K562 (cell line): Measurements from ENCODE around the gene AMFR. TPM values are rescaled to one million over a fixed set of nuclear protein-coding genes. Genes with fewer than 3 reads are reported as not detected.

Experiments
- E2F8 ChIP-seq: fragments of 450-650 bp; IDR thresholded peaks from 2 replicates; pipeline ENCODE4 v1.7.1; 2018; ENCODE audit warnings: mild to moderate bottlenecking, low read depth; ENCODE audit not compliant: partially characterized antibody
- ELF2 ChIP-seq: fragments of 250-450 bp; sonication (Bioruptor Pico); IDR thresholded peaks from 2 replicates; pipeline ENCODE4 v1.5.0; 2021; ENCODE audit warnings: mild to moderate bottlenecking
- FOS ChIP-seq: IDR thresholded peaks from 3 replicates; pipeline ENCODE4 v1.6.1; 2011; ENCODE audit not compliant: insufficient read length; ENCODE audit errors: extremely low read depth
- HMG20A ChIP-seq: fragments of 450-650 bp; formaldehyde crosslinking; conservative IDR thresholded peaks from 2 replicates; pipeline ENCODE4 v1.4.0; 2020; ENCODE audit warnings: mild to moderate bottlenecking, mixed read lengths
- MCM2 ChIP-seq: fragments of 450-650 bp; IDR thresholded peaks from 2 replicates; pipeline ENCODE4 v1.6.1; 2017; ENCODE audit warnings: low read depth, mild to moderate bottlenecking
- NFE2 ChIP-seq: IDR thresholded peaks from 2 replicates; pipeline ENCODE4 v1.6.1; 2014; ENCODE audit warnings: antibody characterized with exemption, low read depth
- NFRKB ChIP-seq: fragments of 450-650 bp; IDR thresholded peaks from 2 replicates; pipeline ENCODE4 v1.6.1; 2016; ENCODE audit warnings: low read depth
- PREB ChIP-seq: sonication (generic); formaldehyde crosslinking; IDR thresholded peaks from 2 replicates; pipeline ENCODE4 v1.8.1; 2023; ENCODE audit warnings: mild to moderate bottlenecking, missing genetic modification reagents
- RBM17 ChIP-seq: fragments of 200-400 bp; formaldehyde crosslinking; IDR thresholded peaks from 2 replicates; pipeline ENCODE4 v1.6.1; 2017; ENCODE audit warnings: low read depth, mild to moderate bottlenecking, low read length, borderline replicate concordance
- SMAD1 ChIP-seq: fragments of 150-350 bp; IDR thresholded peaks from 2 replicates; pipeline ENCODE4 v1.6.1; 2014; ENCODE audit warnings: low read length, low read depth; ENCODE audit not compliant: partially characterized antibody
- STAT5B ChIP-seq: fragments of 250-450 bp; sonication (Bioruptor Pico); IDR thresholded peaks from 2 replicates; pipeline ENCODE4 v1.8.0; 2021; ENCODE audit warnings: mild to moderate bottlenecking, inconsistent platforms
- TCF7 ChIP-seq: sonication (generic); IDR thresholded peaks from 2 replicates; pipeline ENCODE4 v1.6.1; 2016; ENCODE audit warnings: antibody characterized with exemption, borderline replicate concordance
- TGIF2 ChIP-seq: sonication (generic); formaldehyde crosslinking; IDR thresholded peaks from 2 replicates; pipeline ENCODE4 v1.8.1; 2022; ENCODE audit warnings: mild to moderate bottlenecking, missing genetic modification reagents, moderate library complexity
- XRCC3 ChIP-seq: fragments of 450-650 bp; IDR thresholded peaks from 2 replicates; pipeline ENCODE4 v1.6.1; 2017; ENCODE audit warnings: mild to moderate bottlenecking, moderate library complexity
- ZBED1 ChIP-seq: IDR thresholded peaks from 2 replicates; pipeline ENCODE4 v1.6.1; 2014
- ZBTB11 ChIP-seq, 3 experiments: fragments of 200-800 bp in 1 of 3; fragments of 250-450 bp in 1 of 3; fragments of 450-650 bp in 1 of 3; sonication (Bioruptor Pico) in 1 of 3; sonication (Bioruptor generic) in 1 of 3; formaldehyde crosslinking in 1 of 3; IDR thresholded peaks; 2 replicates each; pipeline versions ENCODE4 v1.6.1 to v1.8.0; 2016 to 2022; ENCODE audit warnings: mild to moderate bottlenecking in 2 of 3, missing genetic modification characterization in 2 of 3, missing compliant biosample characterization in 1 of 3, moderate library complexity in 1 of 3
- ZFPM2 ChIP-seq: fragments of 250-450 bp; sonication (Bioruptor Pico); IDR thresholded peaks from 2 replicates; pipeline ENCODE4 v1.5.1; 2022; ENCODE audit warnings: mild to moderate bottlenecking
- ZNF24 ChIP-seq: fragments of 450-650 bp; IDR thresholded peaks from 2 replicates; pipeline ENCODE4 v1.6.1; 2016
- ZNF740 ChIP-seq, 3 experiments: fragments of 200-800 bp in 1 of 3; sonication (Bioruptor generic) in 1 of 3; sonication (generic) in 1 of 3; formaldehyde crosslinking in 1 of 3; IDR thresholded peaks; 2 replicates each; pipeline versions ENCODE4 v1.6.1 to v1.8.0; 2016 to 2022; ENCODE audit warnings: mild to moderate bottlenecking in 2 of 3, missing compliant biosample characterization in 2 of 3, missing genetic modification characterization in 2 of 3, missing genetic modification reagents in 1 of 3
- ZNF766 ChIP-seq: fragments of 200-800 bp; sonication (Bioruptor generic); conservative IDR thresholded peaks from 2 replicates; pipeline ENCODE4 v1.6.1; 2016; ENCODE audit warnings: missing genetic modification characterization, missing compliant biosample characterization
- polyA plus RNA-seq, 8 experiments: library from polyadenylated mRNA; depleted of rRNA in 4 of 8; stranded (reverse) in 5 of 8; unstranded in 3 of 8; fragments of >200 nt; fragmentation: Nextera tagmentation in 2 of 8; fragmentation: Illumina TruSeq in 1 of 8; extraction: Ambion mirVana in 2 of 8; extraction: Trizol in 1 of 8; gene quantifications; 2 replicates each; pipeline versions ENCODE4 v1.2.1 to v1.2.3, GENCODE V29; 2011 to 2014; ENCODE audit warnings: inconsistent platforms in 1 of 8, missing spikeins in 1 of 8
- total RNA-seq, 7 experiments: library from RNA; depleted of rRNA in 6 of 7; stranded (reverse); fragments of >200 nt in 6 of 7; fragmentation: Illumina TruSeq in 2 of 7; extraction: Trizol in 2 of 7; gene quantifications; 2 replicates each; pipeline versions ENCODE4 v1.2.1 to v1.2.3, GENCODE V29; 2011 to 2021; ENCODE audit warnings: low replicate concordance in 1 of 7

AMFR gene
- total and polyA plus RNA-seq, 9 of the 15 experiments (the other 6 are each of a cell fraction or from before 2014, with no cell fraction given), result 15.6 to 113 (median 58.4) TPM

- TF ChIP-seq ELF2 (CRISPR knock-in tag) (no peak), ZFPM2 (CRISPR knock-in tag) (no peak), XRCC3 (no peak), ZBED1 (no peak), SMAD1 (no peak), NFE2 (no peak), HMG20A (no peak), STAT5B (CRISPR knock-in tag) (no peak), ZNF24 (no peak), ZBTB11 (CRISPR knock-in tag; IDR thresholded peaks at IDR 0.05) (no peak), TGIF2 (CRISPR knock-in tag) (no peak), NFRKB (no peak), RBM17 (no peak), E2F8 (peak; percentile 71), TCF7 (no peak), ZNF740 (CRISPR knock-in tag; IDR thresholded peaks at IDR 0.05) (no peak), ZNF740 (tag; IDR thresholded peaks at IDR 0.05) (no peak), PREB (CRISPR knock-in tag) (no peak), ZNF766 (CRISPR knock-in tag) (no peak), FOS (no peak), MCM2 (no peak)
Measured at GRCh38 chr16:56356276-56357240, 68.8 kb downstream of the AMFR start (continued).
